HCT116 (cell line): ENCODE results near the gene SMARCE1. TPM values are rescaled to one million over a fixed set of nuclear protein-coding genes. Genes with fewer than 3 reads are reported as not detected.

Source experiments
- ATAC-seq: fragments of 200-7000 bp; cut with Tn5 transposase; 2 replicates; pipeline ENCODE4 v1.9.1; 2020; ENCODE audit warnings: mild to moderate bottlenecking, moderate library complexity
- BruUV-seq: library from RNA; stranded (reverse); fragments of 400-500 nt; replicated peaks from 2 replicates; lab custom pipeline; 2021; lab: Mats Ljungman, UMichigan
- CTCF ChIA-PET: fragments of 300-600 bp; sonication (Branson Sonifier 250); formaldehyde crosslinking; loops from one replicate; lab custom pipeline; 2021; ENCODE audit warnings: antibody characterized with exemption; lab: Charles Lee
- POLR2A ChIA-PET: fragments of 300-600, 350-600 bp; sonication (Branson Sonifier 250); formaldehyde crosslinking; loops from one replicate; lab custom pipeline; 2021; ENCODE audit warnings: antibody characterized with exemption; lab: Charles Lee
- RAD21 ChIA-PET, 2 experiments: fragments of 300-600 bp; sonication (Branson Sonifier 250); formaldehyde crosslinking; loops; one replicate each; lab custom pipeline; 2023; ENCODE audit warnings: low total read pairs in 2 of 2; ENCODE audit not compliant: uncharacterized antibody in 2 of 2, unreplicated experiment in 2 of 2, low non-redundant PET in 1 of 2; lab: Charles Lee
- DNase-seq: peaks from one replicate; pipeline ENCODE4 v3.0.0-alpha.2; 2010; ENCODE audit warnings: low read depth, low spot score
- H2AFZ ChIP-seq: fragments of 200-600 bp; shearing (Covaris generic), sonication (generic); 2 replicates; pipeline ENCODE4 v1.6.1; 2017; ENCODE audit warnings: low read depth, mixed run types, mixed read lengths, antibody characterized with exemption, low read length; ENCODE audit not compliant: poor library complexity, severe bottlenecking
- H3K27ac ChIP-seq: 2 replicates; pipeline ENCODE4 v1.5.1; 2012; ENCODE audit warnings: low read depth, low read length
- H3K27me3 ChIP-seq: fragments of 200-600 bp; sonication (generic); 2 replicates; pipeline ENCODE4 v1.6.1; 2016; ENCODE audit warnings: mixed run types, low read length, mixed read lengths; ENCODE audit not compliant: insufficient read depth
- H3K36me3 ChIP-seq, 2 experiments: fragments of 200-500 bp in 1 of 2; fragments of 200-600 bp in 1 of 2; sonication (Bioruptor generic) in 1 of 2; sonication (generic) in 1 of 2; 2 replicates each; pipeline versions ENCODE4 v1.5.1 to v1.6.1; 2014 to 2016; ENCODE audit warnings: low read length in 2 of 2, inconsistent platforms in 1 of 2, mixed read lengths in 1 of 2, mixed run types in 1 of 2; ENCODE audit not compliant: insufficient read depth in 2 of 2, control insufficient read depth in 1 of 2
- H3K4me1 ChIP-seq, 2 experiments: fragments of 200-600 bp in 1 of 2; sonication (generic) in 1 of 2; 2 replicates each; pipeline versions ENCODE4 v1.5.1 to v1.6.1; 2012 to 2017; ENCODE audit warnings: low read length in 2 of 2, inconsistent platforms in 1 of 2, mild to moderate bottlenecking in 1 of 2, mixed read lengths in 1 of 2, mixed run types in 1 of 2, moderate library complexity in 1 of 2; ENCODE audit not compliant: insufficient read depth in 2 of 2, control insufficient read depth in 1 of 2
- H3K4me2 ChIP-seq: fragments of 200-600 bp; sonication (generic); 2 replicates; pipeline ENCODE4 v1.6.1; 2017; ENCODE audit warnings: mixed run types, low read length, mixed read lengths
- H3K4me3 ChIP-seq, 2 experiments: fragments of 200-600 bp in 1 of 2; sonication (generic) in 1 of 2; replicated peaks in 1 of 2; 2 replicates each; pipeline ENCODE4 v1.5.1; 2011 to 2016; ENCODE audit warnings: low read length in 2 of 2, control low read depth in 1 of 2, low read depth in 1 of 2, mild to moderate bottlenecking in 1 of 2, mixed read lengths in 1 of 2, mixed run types in 1 of 2
- H3K79me2 ChIP-seq: fragments of 200-600 bp; sonication (generic); 2 replicates; pipeline ENCODE4 v1.6.1; 2017; ENCODE audit warnings: mild to moderate bottlenecking, mixed run types, low read length, moderate library complexity, mixed read lengths; ENCODE audit not compliant: insufficient read depth
- H3K9ac ChIP-seq: fragments of 200-600 bp; sonication (generic); 2 replicates; pipeline ENCODE4 v1.6.1; 2016; ENCODE audit warnings: low read length, mixed read lengths
- H3K9me2 ChIP-seq: fragments of 200-600 bp; sonication (generic), shearing (Covaris generic); 2 replicates; pipeline ENCODE4 v1.6.1; 2017; ENCODE audit warnings: mixed run types, mild to moderate bottlenecking, moderate library complexity; ENCODE audit not compliant: insufficient read depth
- H3K9me3 ChIP-seq, 2 experiments: fragments of 200-500 bp in 1 of 2; fragments of 200-600 bp in 1 of 2; sonication (Bioruptor generic) in 1 of 2; sonication (generic) in 1 of 2; 2 replicates each; pipeline ENCODE4 v1.6.1; 2014 to 2017; ENCODE audit warnings: low read length in 2 of 2, mixed read lengths in 2 of 2, inconsistent platforms in 1 of 2, low read depth in 1 of 2, mild to moderate bottlenecking in 1 of 2, mixed run types in 1 of 2, moderate library complexity in 1 of 2; ENCODE audit not compliant: control insufficient read depth in 1 of 2, insufficient read depth in 1 of 2
- H4K20me1 ChIP-seq: fragments of 200-600 bp; sonication (generic), shearing (Covaris generic); 2 replicates; pipeline ENCODE4 v1.6.1; 2017; ENCODE audit warnings: mixed run types, mild to moderate bottlenecking, moderate library complexity; ENCODE audit not compliant: insufficient read depth
- ATF3 ChIP-seq: IDR thresholded peaks from 2 replicates; pipeline ENCODE4 v1.6.1; 2012
- CEBPB ChIP-seq: IDR thresholded peaks from 2 replicates; pipeline ENCODE4 v1.6.1; 2012; ENCODE audit warnings: low read depth
- CTCF ChIP-seq, 3 experiments: fragments of 200-600 bp in 1 of 3; sonication (generic) in 1 of 3; IDR thresholded peaks in 2 of 3; conservative IDR thresholded peaks in 1 of 3; 2 replicates each; pipeline ENCODE4 v1.5.1; 2012 to 2017; ENCODE audit warnings: low read depth in 2 of 3, low read length in 2 of 3, antibody characterized with exemption in 1 of 3, borderline replicate concordance in 1 of 3, control low read depth in 1 of 3, mild to moderate bottlenecking in 1 of 3, mixed read lengths in 1 of 3, mixed run types in 1 of 3, moderate library complexity in 1 of 3; ENCODE audit not compliant: insufficient read depth in 1 of 3
- EZH2 ChIP-seq: fragments of 200-600 bp; sonication (generic); IDR thresholded peaks from 2 replicates; pipeline ENCODE4 v1.6.1; 2017; ENCODE audit warnings: antibody characterized with exemption, mixed run types
- EZH2phosphoT487 ChIP-seq: fragments of 200-600 bp; IDR thresholded peaks from 2 replicates; pipeline ENCODE4 v1.6.1; 2018; ENCODE audit warnings: antibody characterized with exemption, borderline replicate concordance
- JUND ChIP-seq: IDR thresholded peaks from 2 replicates; pipeline ENCODE4 v1.6.1; 2012
- POLR2A ChIP-seq: IDR thresholded peaks from 2 replicates; pipeline ENCODE4 v1.7.0; 2011; ENCODE audit warnings: borderline replicate concordance; ENCODE audit not compliant: insufficient read depth, insufficient read length; ENCODE audit errors: extremely low read depth
- TCF7L2 ChIP-seq: IDR thresholded peaks from 2 replicates; pipeline ENCODE4 v1.7.0; 2011; ENCODE audit warnings: borderline replicate concordance, inconsistent platforms; ENCODE audit not compliant: insufficient read depth, insufficient read length; ENCODE audit errors: extremely low read depth
- YY1 ChIP-seq: IDR thresholded peaks from 2 replicates; pipeline ENCODE4 v1.6.1; 2011; ENCODE audit warnings: low read length, low read depth, moderate library complexity, mild to moderate bottlenecking; ENCODE audit not compliant: insufficient replicate concordance; ENCODE audit errors: extremely low read depth
- ZFX ChIP-seq: fragments of 450-650 bp; IDR thresholded peaks from 2 replicates; pipeline ENCODE4 v1.6.1; 2017
- intact Hi-C: fragments of 100-400 bp; cut with micrococcal nuclease; formaldehyde crosslinking; loops from 2 replicates; pipeline ENCODE4 v1.10.0; 2022
- total RNA-seq: library from RNA; stranded (reverse); gene quantifications from one replicate; pipeline ENCODE4 v1.2.1, GENCODE V29; 2021; ENCODE audit not compliant: unreplicated experiment

The SMARCE1 gene
- total RNA-seq, 1 experiment from 2014 or later: 136 TPM

- no peaks in the 10 kb centered on the region for H3K79me2 ChIP-seq
- TF ChIP-seq JUND: no peak
- TF ChIP-seq CTCF (IDR thresholded peaks at IDR 0.05 in 2 of 3, conservative IDR thresholded peaks at IDR 0.05 in 1 of 3; ENCODE audit: borderline replicate concordance in 1 of 3, insufficient read depth in 1 of 3, low read depth in 2 of 3, low read length in 2 of 3): no peak
- no peak for TF ChIP-seq POLR2A
- TF ChIP-seq YY1: no peak
- no peak for TF ChIP-seq ZFX
- TF ChIP-seq CEBPB: no peak
- TF ChIP-seq TCF7L2: no peak
- no peaks in the 10 kb centered on the region for H3K36me3 ChIP-seq
- RAD21 ChIA-PET: no interaction called here
- H3K9ac ChIP-seq: no peak overlapping the region
- DNase-seq (no peak), ATAC-seq (no peak)
- BruUV-seq: no TSS peak
- H3K4me2 ChIP-seq: no peak overlapping the region
- no peaks in the 10 kb centered on the region for H3K9me3 ChIP-seq
- H2AFZ ChIP-seq: no peak overlapping the region
- peaks cover 0 to 5% of the 10 kb centered on the region in 2 experiments; a peak in 1 of 4 replicates for H3K4me1 ChIP-seq
- H3K27ac ChIP-seq: no peak overlapping the region
- no peaks in the 10 kb centered on the region for H3K27me3 ChIP-seq
- H3K4me3 ChIP-seq: no peak overlapping the region
- H4K20me1 ChIP-seq: no peaks in the 10 kb centered on the region
- intact Hi-C loops: no loop called here
- CTCF ChIA-PET: no interaction called here
- no peaks in the 10 kb centered on the region for H3K9me2 ChIP-seq
- POLR2A ChIA-PET: no interaction called here
Measured at GRCh38 chr17:40663252-40663651, 15.6 kb upstream of the SMARCE1 start.

GRCh38 chr17:40659911-40660310 is 12.3 kb upstream of the SMARCE1 start:
- Histone ChIP-seq H3K79me2 (no peaks in the 10 kb centered on the region), H3K36me3 (no peaks in the 10 kb centered on the region), H3K4me1 (peaks cover 0 to 5% of the 10 kb centered on the region in 2 experiments; a peak in 1 of 4 replicates), H4K20me1 (no peaks in the 10 kb centered on the region), H3K27ac (no peak overlapping the region), H3K9me3 (no peaks in the 10 kb centered on the region), H3K27me3 (no peaks in the 10 kb centered on the region), H3K4me3 (no peak overlapping the region), H2AFZ (no peak overlapping the region), H3K4me2 (no peak overlapping the region), H3K9ac (no peak overlapping the region), H3K9me2 (no peaks in the 10 kb centered on the region)
- intact Hi-C loops: no loop called here
- ChIA-PET RAD21 (no interaction called here), POLR2A (no interaction called here), CTCF (no interaction called here)
- DNase-seq (no peak), ATAC-seq (no peak)
- TF ChIP-seq CEBPB (no peak), ZFX (no peak), EZH2 (no peak), ATF3 (no peak), EZH2phosphoT487 (no peak)
- no TSS peak for BruUV-seq
